Measurements from ENCODE around the gene HYAL2.

DNA sequence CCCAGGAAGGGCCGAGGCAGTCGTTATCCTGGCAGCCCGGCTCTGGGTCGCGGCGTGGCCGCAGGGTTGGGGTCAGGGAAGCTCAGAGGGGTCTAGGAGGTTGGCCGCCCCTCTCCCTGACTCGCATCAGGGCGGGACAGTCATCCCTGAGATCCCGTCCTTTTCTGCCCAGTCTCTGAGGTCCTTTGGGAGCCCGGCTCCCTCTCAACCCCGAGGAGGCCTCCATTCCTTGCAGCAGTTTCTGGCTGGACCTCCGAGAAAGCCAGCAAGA is 495 bp downstream of the HYAL2 start:
- TF ChIP-seq, protein P1, sequence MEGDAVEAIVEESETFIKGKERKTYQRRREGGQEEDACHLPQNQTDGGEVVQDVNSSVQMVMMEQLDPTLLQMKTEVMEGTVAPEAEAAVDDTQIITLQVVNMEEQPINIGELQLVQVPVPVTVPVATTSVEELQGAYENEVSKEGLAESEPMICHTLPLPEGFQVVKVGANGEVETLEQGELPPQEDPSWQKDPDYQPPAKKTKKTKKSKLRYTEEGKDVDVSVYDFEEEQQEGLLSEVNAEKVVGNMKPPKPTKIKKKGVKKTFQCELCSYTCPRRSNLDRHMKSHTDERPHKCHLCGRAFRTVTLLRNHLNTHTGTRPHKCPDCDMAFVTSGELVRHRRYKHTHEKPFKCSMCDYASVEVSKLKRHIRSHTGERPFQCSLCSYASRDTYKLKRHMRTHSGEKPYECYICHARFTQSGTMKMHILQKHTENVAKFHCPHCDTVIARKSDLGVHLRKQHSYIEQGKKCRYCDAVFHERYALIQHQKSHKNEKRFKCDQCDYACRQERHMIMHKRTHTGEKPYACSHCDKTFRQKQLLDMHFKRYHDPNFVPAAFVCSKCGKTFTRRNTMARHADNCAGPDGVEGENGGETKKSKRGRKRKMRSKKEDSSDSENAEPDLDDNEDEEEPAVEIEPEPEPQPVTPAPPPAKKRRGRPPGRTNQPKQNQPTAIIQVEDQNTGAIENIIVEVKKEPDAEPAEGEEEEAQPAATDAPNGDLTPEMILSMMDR (IDR thresholded peaks at IDR 0.05; ENCODE audit: borderline replicate concordance, extremely low read depth, low read length, poor library complexity, severe bottlenecking): no peak
- TF ChIP-seq EZH2 (IDR thresholded peaks at IDR 0.05; ENCODE audit: borderline replicate concordance, low read depth, low read length, severe bottlenecking): no peak
